ENCODE results near the gene EFCAB12.

EFCAB12 gene

DNA sequence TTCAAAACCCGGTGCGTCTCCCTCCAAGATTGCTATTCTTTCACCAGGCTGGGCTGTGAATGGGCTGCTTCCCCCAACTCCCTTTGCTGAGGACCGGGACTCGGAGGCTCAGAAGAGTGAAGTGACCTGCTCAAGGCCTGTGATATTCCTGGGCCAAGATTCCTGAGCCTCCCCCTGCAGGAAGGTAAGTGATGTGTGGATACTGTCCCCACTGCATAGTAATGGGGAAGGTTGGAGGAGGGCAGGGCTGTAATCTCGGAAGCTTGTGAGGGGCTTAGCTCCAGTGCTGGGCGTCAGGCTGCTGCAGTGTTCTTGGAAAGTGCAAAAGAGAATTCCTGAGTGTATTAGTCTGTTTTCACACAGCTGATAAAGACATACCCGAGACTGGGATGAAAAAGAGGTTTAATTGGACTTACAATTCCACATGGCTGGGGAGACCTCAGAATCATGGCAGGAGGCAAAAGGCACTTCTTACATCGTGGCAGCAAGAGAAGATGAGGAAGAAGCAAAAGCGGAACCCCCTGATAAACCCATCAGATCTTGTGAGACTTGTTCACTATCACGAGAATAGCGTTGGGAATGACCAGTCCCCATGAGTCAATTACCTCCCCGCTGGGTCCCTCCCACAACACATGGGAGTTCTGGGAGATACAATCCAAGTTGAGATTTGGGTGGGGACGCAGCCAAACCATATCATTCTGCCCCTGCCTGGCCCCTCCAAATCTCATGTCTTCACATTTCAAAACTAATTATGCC is 67.6 kb downstream of the EFCAB12 start:
- FAIRE-seq (no peak), DNase-seq (ENCODE audit: insufficient read length, low spot score) (no peak)
- TF ChIP-seq, protein P1, sequence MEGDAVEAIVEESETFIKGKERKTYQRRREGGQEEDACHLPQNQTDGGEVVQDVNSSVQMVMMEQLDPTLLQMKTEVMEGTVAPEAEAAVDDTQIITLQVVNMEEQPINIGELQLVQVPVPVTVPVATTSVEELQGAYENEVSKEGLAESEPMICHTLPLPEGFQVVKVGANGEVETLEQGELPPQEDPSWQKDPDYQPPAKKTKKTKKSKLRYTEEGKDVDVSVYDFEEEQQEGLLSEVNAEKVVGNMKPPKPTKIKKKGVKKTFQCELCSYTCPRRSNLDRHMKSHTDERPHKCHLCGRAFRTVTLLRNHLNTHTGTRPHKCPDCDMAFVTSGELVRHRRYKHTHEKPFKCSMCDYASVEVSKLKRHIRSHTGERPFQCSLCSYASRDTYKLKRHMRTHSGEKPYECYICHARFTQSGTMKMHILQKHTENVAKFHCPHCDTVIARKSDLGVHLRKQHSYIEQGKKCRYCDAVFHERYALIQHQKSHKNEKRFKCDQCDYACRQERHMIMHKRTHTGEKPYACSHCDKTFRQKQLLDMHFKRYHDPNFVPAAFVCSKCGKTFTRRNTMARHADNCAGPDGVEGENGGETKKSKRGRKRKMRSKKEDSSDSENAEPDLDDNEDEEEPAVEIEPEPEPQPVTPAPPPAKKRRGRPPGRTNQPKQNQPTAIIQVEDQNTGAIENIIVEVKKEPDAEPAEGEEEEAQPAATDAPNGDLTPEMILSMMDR (IDR thresholded peaks at IDR 0.05; ENCODE audit: insufficient read depth, missing control alignments), result no peak

DNA sequence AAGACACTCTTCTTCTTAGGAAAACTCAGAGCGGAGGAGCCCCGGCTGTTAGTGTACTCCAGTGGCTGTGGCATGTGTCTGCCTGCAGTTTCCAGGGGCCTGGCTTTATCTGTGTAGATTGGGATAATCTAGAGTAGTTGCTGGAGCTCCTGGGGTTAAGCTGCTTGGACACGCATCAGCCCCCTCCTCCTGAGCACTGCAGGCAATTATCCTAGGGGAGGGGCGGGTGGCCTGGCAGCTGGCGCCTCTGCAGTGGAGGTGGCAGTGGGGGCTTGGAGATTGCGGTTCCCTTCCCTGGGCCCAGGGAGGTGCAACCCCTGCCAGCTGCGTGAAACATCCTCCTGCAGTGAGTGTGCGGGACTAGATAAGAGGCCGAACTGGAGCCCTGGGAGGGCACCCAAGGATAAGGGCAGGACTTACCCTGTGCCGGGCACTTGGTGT is 68.2 kb downstream of the EFCAB12 start:
- TF ChIP-seq, protein P1 (IDR thresholded peaks at IDR 0.05; ENCODE audit: insufficient read depth, missing control alignments), result no peak
- no peak for DNase-seq (ENCODE audit: insufficient read length, low spot score)
- FAIRE-seq, result no peak

DNA sequence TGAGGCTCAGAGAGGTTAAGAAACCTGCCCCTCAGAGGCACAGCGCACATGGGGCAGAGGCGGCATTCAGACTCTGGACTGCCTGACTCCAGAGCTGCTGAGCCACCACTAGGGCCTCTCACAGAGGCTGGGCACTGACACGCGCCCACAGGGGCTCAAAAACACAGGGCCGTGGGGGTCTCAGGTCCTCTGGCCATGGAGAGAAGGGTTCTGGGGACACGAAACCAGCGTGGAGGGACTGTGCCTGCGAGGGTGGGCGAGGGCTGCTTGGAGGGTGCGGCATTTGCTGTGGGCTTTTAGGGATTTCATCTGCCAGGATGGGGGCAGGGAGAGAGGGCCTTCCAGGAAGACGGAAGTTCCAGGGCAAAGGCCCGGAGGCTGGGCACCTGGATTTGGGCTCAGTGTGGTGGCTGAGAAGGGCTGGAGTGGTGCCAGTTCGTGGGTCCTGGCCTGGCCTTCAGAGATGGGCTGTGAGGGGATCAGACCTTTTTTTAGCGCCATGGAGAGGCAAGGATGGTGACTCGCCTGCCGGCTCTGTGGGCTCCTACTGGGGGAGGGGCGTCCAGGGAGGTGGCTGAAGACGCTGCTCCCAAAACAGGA is 69.6 kb downstream of the EFCAB12 start:
- DNase-seq (ENCODE audit: insufficient read length, low spot score) (no peak), FAIRE-seq (no peak)
- TF ChIP-seq, protein P1 (IDR thresholded peaks at IDR 0.05; ENCODE audit: insufficient read depth, missing control alignments), result no peak

DNA sequence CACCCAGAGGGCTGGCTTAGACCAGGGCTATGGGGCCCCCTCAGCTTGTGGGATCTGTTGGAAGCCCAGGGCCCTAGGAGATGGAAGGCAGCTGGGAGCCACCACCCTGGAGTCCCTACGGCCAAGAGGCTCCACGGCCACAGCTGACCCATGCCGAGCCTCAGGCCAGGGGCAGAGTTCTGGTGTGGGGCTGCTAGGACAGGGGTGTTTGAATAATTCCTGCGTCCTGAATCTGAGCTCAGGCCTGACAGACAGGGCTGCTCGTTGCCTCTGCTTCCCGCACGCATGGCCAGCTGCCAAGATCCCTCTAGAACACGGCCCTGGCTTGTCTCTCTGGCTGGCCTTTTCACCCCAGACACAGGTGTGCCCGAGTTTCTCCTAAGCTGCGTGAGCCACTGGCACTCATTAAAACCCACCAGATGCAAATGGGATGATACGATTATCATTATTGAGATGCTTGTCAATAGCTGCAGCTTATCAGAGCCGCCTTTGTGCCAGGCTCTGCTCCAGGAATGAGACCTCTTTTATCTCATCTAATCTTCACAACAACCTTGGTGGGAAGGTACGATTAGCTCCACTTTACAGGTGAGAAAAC is 70.2 kb downstream of the EFCAB12 start:
- no peak for FAIRE-seq
- TF ChIP-seq, protein P1 (IDR thresholded peaks at IDR 0.05; ENCODE audit: insufficient read depth, missing control alignments), result no peak
- no peak for DNase-seq (ENCODE audit: insufficient read length, low spot score)

DNA sequence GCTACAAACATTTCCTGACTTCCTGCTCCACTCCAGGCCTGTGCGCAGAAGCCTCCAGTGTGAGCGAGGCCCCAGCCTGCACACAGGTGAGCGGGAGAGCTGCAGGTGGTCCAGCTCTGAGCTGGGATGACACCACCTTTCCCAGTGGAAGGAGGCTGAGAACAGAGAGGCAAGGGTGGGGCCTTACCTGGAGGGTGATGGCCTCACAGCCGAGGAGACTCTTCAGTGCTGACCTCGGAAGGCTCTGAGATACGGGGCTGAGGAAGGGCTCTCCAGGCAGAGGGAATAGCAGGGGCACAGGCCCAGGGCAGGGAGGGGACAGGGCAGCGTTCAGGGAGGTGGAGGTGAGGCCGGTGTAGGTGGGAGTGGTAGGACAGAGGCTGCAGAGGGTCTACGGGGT is 70.8 kb downstream of the EFCAB12 start:
- TF ChIP-seq, protein P1 (IDR thresholded peaks at IDR 0.05; ENCODE audit: insufficient read depth, missing control alignments), result no peak
- no peak for FAIRE-seq

DNA sequence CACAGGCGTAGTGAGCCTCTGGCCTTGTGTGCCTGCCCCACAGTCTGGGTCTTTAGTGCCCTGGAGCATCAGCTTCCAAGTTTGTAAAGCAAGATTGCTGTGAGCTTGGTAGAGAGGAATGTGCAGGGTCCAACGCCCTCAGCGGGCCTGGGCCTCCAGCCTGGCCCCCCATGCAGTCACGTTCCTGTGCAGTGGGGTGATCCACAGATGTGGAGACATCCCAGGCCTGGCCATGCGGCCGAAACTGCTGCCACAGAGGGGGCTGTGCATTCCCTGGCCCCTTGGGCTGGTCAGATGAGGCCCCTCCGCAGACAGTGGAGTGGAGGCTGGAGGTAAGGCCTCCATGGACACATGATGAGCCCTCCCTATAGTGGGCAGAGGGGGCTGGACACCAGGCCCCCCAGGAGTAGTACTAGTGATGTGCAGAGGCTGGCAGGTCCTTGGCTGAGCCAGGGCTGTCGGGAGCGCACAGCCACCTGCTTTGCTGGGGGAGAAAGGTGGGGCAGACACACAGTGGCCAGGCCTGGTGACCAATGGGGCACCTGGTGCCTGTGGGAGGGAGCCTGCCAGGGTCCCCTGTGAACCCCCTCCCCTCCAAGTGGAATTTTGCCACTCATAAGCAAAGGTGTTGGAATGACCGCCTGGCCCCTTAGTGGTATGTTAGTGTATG is 71.5 kb downstream of the EFCAB12 start:
- TF ChIP-seq, protein P1 (IDR thresholded peaks at IDR 0.05; ENCODE audit: insufficient read depth, missing control alignments), result no peak
- FAIRE-seq (no peak), DNase-seq (ENCODE audit: insufficient read length, low spot score) (no peak)

More for the DNA sequence above, 70.8 kb downstream of the EFCAB12 start:
- DNase-seq (ENCODE audit: insufficient read length, low spot score), result no peak

All from D721Med (cell line).